H1 (cell line): Measurements from ENCODE around the gene OLIG2. TPM values are rescaled to one million over a fixed set of nuclear protein-coding genes. Genes with fewer than 3 reads are reported as not detected.

Experiments
- EGR1 ChIP-seq: IDR thresholded peaks from 2 replicates; pipeline ENCODE4 v1.6.1; 2011; ENCODE audit warnings: low read depth, low read length, borderline replicate concordance
- polyA plus RNA-seq, 7 experiments: library from polyadenylated mRNA; depleted of rRNA in 3 of 7; stranded (reverse) in 5 of 7; unstranded in 2 of 7; fragments of >200 nt in 5 of 7; fragments of 200-250 nt in 2 of 7; gene quantifications; 1 replicate in 5 of 7; 2 replicates in 1 of 7; 4 replicates in 1 of 7; pipeline versions ENCODE4 v1.2.1 to v1.2.3, GENCODE V29; 2011 to 2013; ENCODE audit warnings: missing spikeins in 2 of 7, mixed read lengths in 2 of 7
- total RNA-seq: library from RNA; stranded (reverse); fragmentation: NEBNext Ultra II Directional; extraction: Animal tissue kit (Norgen Biotek cat#: 25700); gene quantifications from 2 replicates; pipeline ENCODE4 v1.2.1, GENCODE V29; 2021

OLIG2 gene
- total and polyA plus RNA-seq, 2 of the 8 experiments (the other 6 are each of a cell fraction or from before 2014, with no cell fraction given), result 0.79 TPM; not detected in 1

DNA sequence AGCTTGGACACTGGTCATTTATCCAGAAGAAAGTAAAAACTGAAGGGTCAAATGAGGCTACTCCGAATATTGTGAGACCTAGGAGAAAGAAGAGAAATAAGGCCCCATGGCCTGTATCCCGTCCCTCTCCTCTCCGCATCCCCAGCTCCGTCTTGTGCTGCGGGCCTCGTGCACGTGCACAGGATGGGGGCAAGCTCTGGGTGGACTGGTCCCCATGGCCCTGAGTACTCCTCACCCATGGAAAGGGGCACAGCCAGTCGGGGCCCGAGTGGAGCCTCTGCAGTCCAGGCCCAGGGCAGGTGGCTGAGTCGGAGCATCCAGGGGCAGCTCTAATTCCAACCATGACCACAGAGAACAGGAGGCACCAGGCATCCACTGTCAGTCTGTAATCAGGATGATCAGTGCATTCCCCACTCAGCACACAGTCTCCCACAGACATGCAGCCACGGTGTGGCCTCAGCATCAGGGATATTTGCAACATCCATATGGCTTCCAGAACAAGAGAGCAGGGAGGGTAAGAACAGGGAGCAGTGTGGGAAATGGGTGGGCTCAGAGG lies 31.7 kb downstream of the OLIG2 start (continued):
- TF ChIP-seq EGR1, result no peak
- TF ChIP-seq, all 59 proteins: peak for 0
